Astrocyte (in vitro differentiated cells and primary cell): ENCODE data around the gene LRGUK. TPM values are rescaled to one million over a fixed set of nuclear protein-coding genes. Genes with fewer than 3 reads are reported as not detected.

ENCODE experiments used
- DNase-seq: peaks from one replicate; pipeline ENCODE4 v3.0.0-alpha.2; 2010; ENCODE audit warnings: low read depth
- FAIRE-seq: peaks from 2 replicates; lab custom pipeline; 2011; peaks lifted over from hg19 to GRCh38; lab: Jason Lieb, UNC
- H2AFZ ChIP-seq: 2 replicates; pipeline ENCODE4 v1.6.0; 2012; ENCODE audit warnings: low read depth, low read length, inconsistent platforms
- H3K27ac ChIP-seq: 2 replicates; pipeline ENCODE4 v1.5.1; 2011; ENCODE audit warnings: low read depth, low read length, inconsistent platforms
- H3K27me3 ChIP-seq: 2 replicates; pipeline ENCODE4 v1.6.0; 2011; ENCODE audit warnings: low read length, inconsistent platforms; ENCODE audit not compliant: insufficient read depth
- H3K36me3 ChIP-seq: 2 replicates; pipeline ENCODE4 v1.5.1; 2011; ENCODE audit warnings: low read length, inconsistent platforms; ENCODE audit not compliant: insufficient read depth
- H3K4me1 ChIP-seq: 2 replicates; pipeline ENCODE4 v1.5.1; 2011; ENCODE audit warnings: low read length, inconsistent platforms; ENCODE audit not compliant: insufficient read depth
- H3K4me2 ChIP-seq: 2 replicates; pipeline ENCODE4 v1.6.0; 2012; ENCODE audit warnings: low read length, inconsistent platforms
- H3K4me3 ChIP-seq: 2 replicates; pipeline ENCODE4 v1.5.1; 2011; ENCODE audit warnings: low read depth, mild to moderate bottlenecking, low read length, inconsistent platforms; ENCODE audit not compliant: insufficient read depth
- H3K79me2 ChIP-seq: 2 replicates; pipeline ENCODE4 v1.6.0; 2012; ENCODE audit warnings: mild to moderate bottlenecking, low read length, inconsistent platforms; ENCODE audit not compliant: insufficient read depth
- H3K9ac ChIP-seq: 2 replicates; pipeline ENCODE4 v1.6.0; 2012; ENCODE audit warnings: mild to moderate bottlenecking, low read length, inconsistent platforms
- H3K9me3 ChIP-seq: 2 replicates; pipeline ENCODE4 v1.5.1; 2012; ENCODE audit warnings: low read depth, mild to moderate bottlenecking, low read length, inconsistent platforms; ENCODE audit not compliant: insufficient read depth
- H4K20me1 ChIP-seq: 2 replicates; pipeline ENCODE4 v1.6.0; 2012; ENCODE audit warnings: low read length, inconsistent platforms; ENCODE audit not compliant: insufficient read depth
- H3K27ac Mint-ChIP-seq: one replicate; pipeline ENCODE4 v1.8.0; 2021; ENCODE audit warnings: mild to moderate bottlenecking, mixed read lengths; ENCODE audit not compliant: unreplicated experiment
- H3K27me3 Mint-ChIP-seq: one replicate; pipeline ENCODE4 v1.8.0; 2021; ENCODE audit warnings: low read depth, mixed read lengths; ENCODE audit not compliant: unreplicated experiment
- H3K36me3 Mint-ChIP-seq: one replicate; pipeline ENCODE4 v1.8.0; 2021; ENCODE audit warnings: low read depth, mixed read lengths; ENCODE audit not compliant: unreplicated experiment
- H3K4me1 Mint-ChIP-seq: one replicate; pipeline ENCODE4 v1.8.0; 2021; ENCODE audit warnings: low read depth, mixed read lengths; ENCODE audit not compliant: unreplicated experiment
- H3K4me3 Mint-ChIP-seq: one replicate; pipeline ENCODE4 v1.8.0; 2021; ENCODE audit warnings: mild to moderate bottlenecking, moderate library complexity, mixed read lengths; ENCODE audit not compliant: unreplicated experiment
- H3K9me3 Mint-ChIP-seq: one replicate; pipeline ENCODE4 v1.8.0; 2021; ENCODE audit warnings: mild to moderate bottlenecking, mixed read lengths; ENCODE audit not compliant: unreplicated experiment
- EZH2 ChIP-seq: IDR thresholded peaks from 2 replicates; pipeline ENCODE4 v1.6.1; 2012; ENCODE audit warnings: mild to moderate bottlenecking, low read length, inconsistent platforms; ENCODE audit not compliant: insufficient read depth
- total RNA-seq: library from RNA; stranded (reverse); gene quantifications from 2 replicates; pipeline ENCODE4 v1.2.1, GENCODE V29; 2021
- TF ChIP-seq, protein P1 (sequence below): IDR thresholded peaks from 2 replicates; pipeline ENCODE4 v1.5.1; 2011; ENCODE audit warnings: low read depth, mild to moderate bottlenecking, inconsistent platforms, low read length, moderate library complexity; ENCODE audit not compliant: insufficient read depth

Gene LRGUK
- total RNA-seq, 1 donor from 2014 or later: 0.64 TPM

DNA sequence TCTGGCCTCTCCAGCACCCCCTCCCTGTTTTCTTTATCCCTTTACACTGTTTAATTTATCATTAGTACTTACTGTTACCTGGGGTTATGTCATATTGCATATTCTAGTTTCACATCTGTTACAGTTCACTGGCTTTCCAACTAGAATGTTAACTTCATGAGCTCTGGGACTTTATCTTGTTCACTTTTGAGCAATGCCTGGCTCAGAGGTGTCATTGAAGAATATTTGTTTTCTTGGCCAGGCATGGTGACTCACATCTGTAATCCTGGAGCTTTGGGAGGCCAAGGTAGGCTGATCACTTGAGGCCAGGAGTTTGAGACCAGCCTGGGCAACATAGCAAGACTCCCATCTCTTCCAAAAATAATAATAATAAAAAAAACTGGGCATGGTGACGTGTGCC, 40.7 kb downstream of the LRGUK start:
- DNase-seq: no peak
- H3K27ac ChIP-seq: no peak overlapping the region
- FAIRE-seq: no peak
- no peak overlapping the region for H3K4me3 ChIP-seq
- Mint-ChIP-seq H3K27ac (no peak overlapping the region), H3K4me1 (no peaks in the 10 kb centered on the region), H3K9me3 (peaks cover 3% of the 10 kb centered on the region), H3K36me3 (no peaks in the 10 kb centered on the region), H3K27me3 (peaks cover 2% of the 10 kb centered on the region), H3K4me3 (no peak overlapping the region)
- no peaks in the 10 kb centered on the region for H3K27me3 ChIP-seq
- H3K9ac ChIP-seq: no peak overlapping the region
- H3K4me2 ChIP-seq: no peak overlapping the region
- no peak for TF ChIP-seq EZH2
- TF ChIP-seq, protein P1, sequence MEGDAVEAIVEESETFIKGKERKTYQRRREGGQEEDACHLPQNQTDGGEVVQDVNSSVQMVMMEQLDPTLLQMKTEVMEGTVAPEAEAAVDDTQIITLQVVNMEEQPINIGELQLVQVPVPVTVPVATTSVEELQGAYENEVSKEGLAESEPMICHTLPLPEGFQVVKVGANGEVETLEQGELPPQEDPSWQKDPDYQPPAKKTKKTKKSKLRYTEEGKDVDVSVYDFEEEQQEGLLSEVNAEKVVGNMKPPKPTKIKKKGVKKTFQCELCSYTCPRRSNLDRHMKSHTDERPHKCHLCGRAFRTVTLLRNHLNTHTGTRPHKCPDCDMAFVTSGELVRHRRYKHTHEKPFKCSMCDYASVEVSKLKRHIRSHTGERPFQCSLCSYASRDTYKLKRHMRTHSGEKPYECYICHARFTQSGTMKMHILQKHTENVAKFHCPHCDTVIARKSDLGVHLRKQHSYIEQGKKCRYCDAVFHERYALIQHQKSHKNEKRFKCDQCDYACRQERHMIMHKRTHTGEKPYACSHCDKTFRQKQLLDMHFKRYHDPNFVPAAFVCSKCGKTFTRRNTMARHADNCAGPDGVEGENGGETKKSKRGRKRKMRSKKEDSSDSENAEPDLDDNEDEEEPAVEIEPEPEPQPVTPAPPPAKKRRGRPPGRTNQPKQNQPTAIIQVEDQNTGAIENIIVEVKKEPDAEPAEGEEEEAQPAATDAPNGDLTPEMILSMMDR: no peak
- no peaks in the 10 kb centered on the region for H3K4me1 ChIP-seq
- no peaks in the 10 kb centered on the region for H3K36me3 ChIP-seq
- H2AFZ ChIP-seq: no peak overlapping the region
- H3K79me2 ChIP-seq: no peaks in the 10 kb centered on the region
- no peaks in the 10 kb centered on the region for H4K20me1 ChIP-seq
- H3K9me3 ChIP-seq: no peaks in the 10 kb centered on the region

DNA sequence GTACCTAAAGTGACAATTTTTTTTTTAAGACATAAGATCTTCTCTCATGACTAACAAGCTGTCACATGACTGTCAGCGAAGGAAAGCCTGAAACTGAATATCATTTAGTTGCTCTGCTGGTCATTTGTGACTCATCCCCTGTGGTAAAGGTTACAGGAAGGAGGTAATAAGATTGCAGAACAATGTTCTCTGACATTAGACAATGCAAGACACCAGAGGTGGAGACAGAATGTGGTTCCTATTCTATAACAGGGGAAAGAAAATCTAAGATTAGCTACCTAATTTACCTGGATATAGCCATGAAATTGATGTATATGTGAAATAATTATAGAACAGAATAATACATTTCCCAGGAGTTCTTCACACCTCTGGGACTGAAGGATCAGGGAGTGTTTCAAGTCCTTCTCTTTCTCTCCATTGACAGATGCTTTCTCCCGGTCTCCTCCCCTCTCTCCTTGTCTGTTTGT, 47.7 kb downstream of the LRGUK start:
- Histone ChIP-seq H3K79me2 (no peaks in the 10 kb centered on the region), H3K4me3 (no peak overlapping the region), H3K27ac (no peak overlapping the region), H4K20me1 (no peaks in the 10 kb centered on the region), H3K36me3 (no peaks in the 10 kb centered on the region), H3K9ac (no peak overlapping the region), H2AFZ (no peak overlapping the region), H3K4me2 (no peak overlapping the region), H3K9me3 (no peaks in the 10 kb centered on the region), H3K4me1 (no peaks in the 10 kb centered on the region), H3K27me3 (no peaks in the 10 kb centered on the region)
- DNase-seq: peak; percentile 75
- H3K27ac Mint-ChIP-seq: no peak overlapping the region
- no peaks in the 10 kb centered on the region for H3K36me3 Mint-ChIP-seq
- no peaks in the 10 kb centered on the region for H3K9me3 Mint-ChIP-seq
- H3K27me3 Mint-ChIP-seq: no peaks in the 10 kb centered on the region
- FAIRE-seq: peak; percentile 75
- no peak for TF ChIP-seq EZH2
- TF ChIP-seq, protein P1: no peak
- peaks cover 14% of the 10 kb centered on the region for H3K4me1 Mint-ChIP-seq
- H3K4me3 Mint-ChIP-seq: no peak overlapping the region

DNA sequence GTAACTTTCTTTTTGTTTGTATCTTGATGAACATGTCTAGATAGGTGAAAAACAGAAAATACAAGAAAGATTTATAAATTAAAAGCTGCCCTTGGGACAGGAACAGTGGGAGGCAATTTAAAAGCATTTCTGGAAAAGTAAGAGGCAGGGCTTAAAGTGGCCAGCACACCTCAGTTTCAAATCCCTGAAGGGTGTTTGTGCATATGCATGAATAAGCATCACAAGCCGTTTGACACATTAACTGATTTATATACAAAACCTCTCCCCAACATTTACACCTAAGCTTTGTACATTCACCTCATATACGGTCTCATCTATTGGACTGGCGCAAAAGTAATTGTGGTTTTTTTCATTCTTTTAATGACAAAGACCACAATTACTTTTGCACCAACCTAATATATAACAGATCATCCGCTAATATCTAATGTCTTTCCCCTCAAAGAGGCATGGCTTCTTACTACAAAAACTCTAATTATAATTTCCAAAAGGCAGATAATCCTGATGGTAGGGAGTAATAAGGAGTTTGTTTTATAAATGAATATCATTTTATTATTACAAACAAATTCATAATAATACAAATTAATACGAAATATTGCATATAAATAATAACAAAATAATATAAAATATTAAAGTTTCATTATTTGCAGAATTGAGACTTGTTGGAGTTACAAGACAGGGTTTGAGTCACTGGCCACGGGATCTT, 48.3 kb downstream of the LRGUK start:
- Mint-ChIP-seq H3K4me3 (no peak overlapping the region), H3K4me1 (peaks cover 14% of the 10 kb centered on the region), H3K27me3 (no peaks in the 10 kb centered on the region), H3K9me3 (no peaks in the 10 kb centered on the region), H3K36me3 (no peaks in the 10 kb centered on the region), H3K27ac (no peak overlapping the region)
- H3K36me3 ChIP-seq: no peaks in the 10 kb centered on the region
- H3K9me3 ChIP-seq: no peaks in the 10 kb centered on the region
- DNase-seq (no peak), FAIRE-seq (no peak)
- H3K79me2 ChIP-seq: no peaks in the 10 kb centered on the region
- H3K9ac ChIP-seq: no peak overlapping the region
- no peaks in the 10 kb centered on the region for H4K20me1 ChIP-seq
- no peaks in the 10 kb centered on the region for H3K4me1 ChIP-seq
- H3K27me3 ChIP-seq: no peaks in the 10 kb centered on the region
- no peak overlapping the region for H3K4me2 ChIP-seq
- no peak overlapping the region for H3K4me3 ChIP-seq
- no peak overlapping the region for H2AFZ ChIP-seq
- TF ChIP-seq, protein P1: no peak
- TF ChIP-seq EZH2: no peak
- H3K27ac ChIP-seq: no peak overlapping the region
